Measurements from ENCODE around the gene RNLS.
A peak's percentile ranks its signal among the peaks of the same experiment; 100 is the strongest.

Gene RNLS

DNA sequence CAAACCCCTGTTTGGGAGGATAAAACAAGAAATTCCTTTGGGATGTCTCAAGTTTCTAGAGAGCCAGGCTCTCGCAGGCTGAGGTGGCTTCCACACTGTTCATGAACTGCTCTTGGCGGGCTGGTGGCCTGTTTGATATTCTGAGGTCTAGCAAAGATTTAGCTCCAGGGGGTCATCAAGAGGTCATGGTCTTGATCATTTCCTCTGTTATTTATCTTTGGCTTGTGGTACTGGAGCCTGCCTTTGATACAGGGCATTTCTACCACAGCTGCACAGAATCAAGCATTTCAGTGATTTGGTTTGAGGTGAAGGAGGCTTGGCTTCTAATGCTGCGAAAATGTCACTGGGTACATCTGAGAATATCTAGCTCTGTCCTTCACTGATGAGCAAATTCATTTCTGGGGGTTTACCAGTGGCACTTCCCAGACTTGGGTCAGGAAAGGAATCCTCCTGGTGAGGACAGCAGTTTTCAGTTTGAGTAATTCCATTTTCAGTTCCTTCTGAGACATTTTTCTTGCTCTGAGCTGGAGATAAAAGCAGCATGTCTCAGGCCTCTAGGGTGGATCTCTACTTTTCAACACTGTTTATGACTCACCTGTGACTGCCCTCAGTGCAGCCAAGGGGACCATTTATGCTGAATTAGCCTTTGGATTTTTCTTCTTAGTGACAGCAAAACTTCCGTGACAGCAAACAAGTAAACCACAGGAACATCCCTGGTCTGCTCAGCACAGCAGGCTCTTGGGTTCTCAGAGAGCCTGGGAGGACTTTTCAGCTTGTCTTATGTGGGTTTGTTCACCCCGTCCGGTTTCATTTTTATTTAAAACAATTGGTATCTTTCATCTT, 312.0 kb downstream of the RNLS start:
- no peak for TF ChIP-seq OSR1 (CRISPR knock-in tag; IDR thresholded peaks at IDR 0.05)
- no peak for TF ChIP-seq PPARA (CRISPR knock-in tag; IDR thresholded peaks at IDR 0.05; ENCODE audit: borderline replicate concordance)
- TF ChIP-seq ZNF70 (CRISPR knock-in tag; IDR thresholded peaks at IDR 0.05), result no peak
- no peak for TF ChIP-seq ZFP30 (CRISPR knock-in tag; IDR thresholded peaks at IDR 0.05)
- no peak for TF ChIP-seq TCF4 (CRISPR knock-in tag; IDR thresholded peaks at IDR 0.05; ENCODE audit: borderline replicate concordance)
- no peak for TF ChIP-seq TOX (CRISPR knock-in tag; IDR thresholded peaks at IDR 0.05; ENCODE audit: borderline replicate concordance)
- no peak for TF ChIP-seq ZNF8 (CRISPR knock-in tag; IDR thresholded peaks at IDR 0.05)
- no peak for TF ChIP-seq BACH2 (CRISPR knock-in tag; IDR thresholded peaks at IDR 0.05; ENCODE audit: borderline replicate concordance)
- no peak for TF ChIP-seq RARB (CRISPR knock-in tag; IDR thresholded peaks at IDR 0.05)
- ATAC-seq, result peak; percentile 82

- no peak for TF ChIP-seq ZC3H10 (CRISPR knock-in tag; IDR thresholded peaks at IDR 0.05)
- no peak for TF ChIP-seq GLIS3 (CRISPR knock-in tag; IDR thresholded peaks at IDR 0.05)
- TF ChIP-seq TCF4 (CRISPR knock-in tag; IDR thresholded peaks at IDR 0.05; ENCODE audit: borderline replicate concordance), result no peak
- TF ChIP-seq, protein P1, sequence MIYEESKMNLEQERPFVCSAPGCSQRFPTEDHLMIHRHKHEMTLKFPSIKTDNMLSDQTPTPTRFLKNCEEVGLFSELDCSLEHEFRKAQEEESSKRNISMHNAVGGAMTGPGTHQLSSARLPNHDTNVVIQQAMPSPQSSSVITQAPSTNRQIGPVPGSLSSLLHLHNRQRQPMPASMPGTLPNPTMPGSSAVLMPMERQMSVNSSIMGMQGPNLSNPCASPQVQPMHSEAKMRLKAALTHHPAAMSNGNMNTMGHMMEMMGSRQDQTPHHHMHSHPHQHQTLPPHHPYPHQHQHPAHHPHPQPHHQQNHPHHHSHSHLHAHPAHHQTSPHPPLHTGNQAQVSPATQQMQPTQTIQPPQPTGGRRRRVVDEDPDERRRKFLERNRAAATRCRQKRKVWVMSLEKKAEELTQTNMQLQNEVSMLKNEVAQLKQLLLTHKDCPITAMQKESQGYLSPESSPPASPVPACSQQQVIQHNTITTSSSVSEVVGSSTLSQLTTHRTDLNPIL (CRISPR knock-in tag; IDR thresholded peaks at IDR 0.05; ENCODE audit: low read depth), result no peak
- no peak for TF ChIP-seq CSRNP3 (CRISPR knock-in tag; IDR thresholded peaks at IDR 0.05)
- no peak for TF ChIP-seq TOX (CRISPR knock-in tag; IDR thresholded peaks at IDR 0.05; ENCODE audit: borderline replicate concordance)
- TF ChIP-seq OSR1 (CRISPR knock-in tag; IDR thresholded peaks at IDR 0.05), result no peak
- no peak for TF ChIP-seq RARB (CRISPR knock-in tag; IDR thresholded peaks at IDR 0.05)
- no peak for TF ChIP-seq ZFP30 (CRISPR knock-in tag; IDR thresholded peaks at IDR 0.05)
- TF ChIP-seq PPARA (CRISPR knock-in tag; IDR thresholded peaks at IDR 0.05; ENCODE audit: borderline replicate concordance), result no peak
- no peak for TF ChIP-seq ZNF70 (CRISPR knock-in tag; IDR thresholded peaks at IDR 0.05)
- no peak for TF ChIP-seq TSHZ2 (CRISPR knock-in tag; IDR thresholded peaks at IDR 0.05)
- no peak for TF ChIP-seq ZFP3 (CRISPR knock-in tag; IDR thresholded peaks at IDR 0.05)
- no peak for TF ChIP-seq BACH2 (CRISPR knock-in tag; IDR thresholded peaks at IDR 0.05; ENCODE audit: borderline replicate concordance)
- TF ChIP-seq ARNTL (CRISPR knock-in tag; IDR thresholded peaks at IDR 0.05; ENCODE audit: borderline replicate concordance, low read depth), result no peak
- no peak for TF ChIP-seq ESRRG (CRISPR knock-in tag; IDR thresholded peaks at IDR 0.05)
- TF ChIP-seq, protein P2, sequence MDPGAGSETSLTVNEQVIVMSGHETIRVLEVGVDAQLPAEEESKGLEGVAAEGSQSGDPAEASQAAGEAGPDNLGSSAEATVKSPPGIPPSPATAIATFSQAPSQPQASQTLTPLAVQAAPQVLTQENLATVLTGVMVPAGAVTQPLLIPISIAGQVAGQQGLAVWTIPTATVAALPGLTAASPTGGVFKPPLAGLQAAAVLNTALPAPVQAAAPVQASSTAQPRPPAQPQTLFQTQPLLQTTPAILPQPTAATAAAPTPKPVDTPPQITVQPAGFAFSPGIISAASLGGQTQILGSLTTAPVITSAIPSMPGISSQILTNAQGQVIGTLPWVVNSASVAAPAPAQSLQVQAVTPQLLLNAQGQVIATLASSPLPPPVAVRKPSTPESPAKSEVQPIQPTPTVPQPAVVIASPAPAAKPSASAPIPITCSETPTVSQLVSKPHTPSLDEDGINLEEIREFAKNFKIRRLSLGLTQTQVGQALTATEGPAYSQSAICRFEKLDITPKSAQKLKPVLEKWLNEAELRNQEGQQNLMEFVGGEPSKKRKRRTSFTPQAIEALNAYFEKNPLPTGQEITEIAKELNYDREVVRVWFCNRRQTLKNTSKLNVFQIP (CRISPR knock-in tag; IDR thresholded peaks at IDR 0.05; ENCODE audit: borderline replicate concordance, low read depth), result no peak
- no peak; the same call in 2 of the 3 replicates for ATAC-seq
Measured at GRCh38 chr10:88270061-88270808, 312.9 kb downstream of the RNLS start.

DNA sequence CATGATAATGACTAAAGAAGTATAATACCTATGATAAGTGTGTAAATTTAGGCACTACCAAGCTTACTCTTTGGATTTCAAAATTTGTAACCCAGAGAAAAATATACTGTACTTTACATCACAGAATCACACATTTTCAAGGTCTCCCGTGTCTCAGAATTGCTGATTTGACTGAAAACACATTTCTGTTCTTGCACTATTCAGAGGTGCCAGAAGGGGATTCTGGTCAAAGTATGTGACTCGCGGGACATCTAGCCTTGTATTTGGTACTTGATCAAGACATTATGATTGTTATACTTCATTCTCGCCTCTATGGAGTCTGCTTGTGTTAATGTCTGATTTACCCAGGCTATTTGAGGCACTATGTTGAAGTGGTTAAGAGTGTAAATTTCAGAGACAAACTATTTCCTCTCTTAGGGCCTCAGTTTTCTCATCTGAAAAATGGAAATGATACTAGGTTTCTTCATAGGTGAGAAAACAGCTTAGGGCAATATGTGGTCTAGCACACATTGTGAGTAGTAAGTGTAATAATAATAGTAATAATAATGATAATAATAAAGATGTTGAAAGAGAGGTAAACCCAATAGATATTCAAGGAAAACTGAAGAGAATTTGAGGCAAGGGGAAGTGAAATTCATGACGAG, 320.4 kb downstream of the RNLS start:
- ATAC-seq, result no peak
- TF ChIP-seq ESRRG (CRISPR knock-in tag; IDR thresholded peaks at IDR 0.05) (no peak), ZNF565 (CRISPR knock-in tag; conservative IDR thresholded peaks at IDR 0.05; ENCODE audit: low read depth) (no peak), BACH2 (CRISPR knock-in tag; IDR thresholded peaks at IDR 0.05; ENCODE audit: borderline replicate concordance) (no peak), ZFP30 (CRISPR knock-in tag; IDR thresholded peaks at IDR 0.05) (no peak), ARNTL (CRISPR knock-in tag; IDR thresholded peaks at IDR 0.05; ENCODE audit: borderline replicate concordance, low read depth) (no peak), RARB (CRISPR knock-in tag; IDR thresholded peaks at IDR 0.05) (no peak), CSDC2 (CRISPR knock-in tag; IDR thresholded peaks at IDR 0.05) (no peak), TSHZ2 (CRISPR knock-in tag; IDR thresholded peaks at IDR 0.05) (no peak), PATZ1 (CRISPR knock-in tag; IDR thresholded peaks at IDR 0.05; ENCODE audit: borderline replicate concordance) (no peak), ZNF70 (CRISPR knock-in tag; IDR thresholded peaks at IDR 0.05) (no peak), PPARA (CRISPR knock-in tag; IDR thresholded peaks at IDR 0.05; ENCODE audit: borderline replicate concordance) (no peak)

Data from SK-N-SH treated with all-trans-retinoic acid at 6 μM for 48 hours (cell line).